Transverse colon (tissue), 4 donors: ENCODE data around the gene ARPP19.

Experiments used
- EP300 ChIP-seq: sonication (generic); formaldehyde crosslinking; IDR thresholded peaks from one replicate; pipeline ENCODE4 v1.6.1; 2017; ENCODE audit warnings: antibody characterized with exemption, low read depth
- POLR2A ChIP-seq: fragments of 450-650 bp; IDR thresholded peaks from one replicate; pipeline ENCODE4 v1.6.1; 2016; ENCODE audit warnings: antibody characterized with exemption, mild to moderate bottlenecking, moderate library complexity
- POLR2AphosphoS5 ChIP-seq, 3 donors: sonication (generic); formaldehyde crosslinking; IDR thresholded peaks; one replicate each; pipeline ENCODE4 v1.6.1; 2016; ENCODE audit warnings: antibody characterized with exemption in 3 of 3
- TF ChIP-seq, protein P1 (sequence below), 5 experiments: fragments of 200-600 bp in 3 of 5; fragments of 450-650 bp in 2 of 5; sonication (generic) in 3 of 5; IDR thresholded peaks; 1 replicate in 2 of 5; 2 replicates in 3 of 5; pipeline ENCODE4 v1.5.1; 2016 to 2017; ENCODE audit warnings: antibody characterized with exemption in 5 of 5, inconsistent platforms in 3 of 5, mild to moderate bottlenecking in 2 of 5, moderate library complexity in 1 of 5

DNA sequence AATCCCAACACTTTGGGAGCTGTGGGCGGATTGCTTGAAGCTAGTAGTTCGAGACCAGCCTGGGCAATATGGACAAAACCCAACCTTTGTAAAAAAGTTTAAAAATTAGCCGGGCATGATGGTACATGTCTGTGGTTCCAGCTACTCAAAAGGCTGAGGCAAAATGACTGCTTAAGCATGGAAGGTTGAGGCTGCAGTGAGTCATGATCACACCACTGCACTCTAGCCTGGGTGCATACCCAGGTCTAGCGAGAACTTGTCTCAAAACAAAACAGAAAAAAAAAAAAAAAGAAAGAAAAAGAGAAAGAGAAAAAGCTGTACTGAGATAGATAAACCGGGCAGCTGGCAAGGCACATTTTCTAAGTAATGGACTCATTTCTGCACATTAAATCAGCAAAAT, 10.6 kb downstream of the ARPP19 start:
- TF ChIP-seq POLR2A (no peak), POLR2AphosphoS5 (IDR thresholded peaks at IDR 0.05) (no peak), EP300 (no peak)
- TF ChIP-seq, protein P1, sequence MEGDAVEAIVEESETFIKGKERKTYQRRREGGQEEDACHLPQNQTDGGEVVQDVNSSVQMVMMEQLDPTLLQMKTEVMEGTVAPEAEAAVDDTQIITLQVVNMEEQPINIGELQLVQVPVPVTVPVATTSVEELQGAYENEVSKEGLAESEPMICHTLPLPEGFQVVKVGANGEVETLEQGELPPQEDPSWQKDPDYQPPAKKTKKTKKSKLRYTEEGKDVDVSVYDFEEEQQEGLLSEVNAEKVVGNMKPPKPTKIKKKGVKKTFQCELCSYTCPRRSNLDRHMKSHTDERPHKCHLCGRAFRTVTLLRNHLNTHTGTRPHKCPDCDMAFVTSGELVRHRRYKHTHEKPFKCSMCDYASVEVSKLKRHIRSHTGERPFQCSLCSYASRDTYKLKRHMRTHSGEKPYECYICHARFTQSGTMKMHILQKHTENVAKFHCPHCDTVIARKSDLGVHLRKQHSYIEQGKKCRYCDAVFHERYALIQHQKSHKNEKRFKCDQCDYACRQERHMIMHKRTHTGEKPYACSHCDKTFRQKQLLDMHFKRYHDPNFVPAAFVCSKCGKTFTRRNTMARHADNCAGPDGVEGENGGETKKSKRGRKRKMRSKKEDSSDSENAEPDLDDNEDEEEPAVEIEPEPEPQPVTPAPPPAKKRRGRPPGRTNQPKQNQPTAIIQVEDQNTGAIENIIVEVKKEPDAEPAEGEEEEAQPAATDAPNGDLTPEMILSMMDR (IDR thresholded peaks at IDR 0.05): no peak
